ENCODE data around the gene MKNK1.

DNA sequence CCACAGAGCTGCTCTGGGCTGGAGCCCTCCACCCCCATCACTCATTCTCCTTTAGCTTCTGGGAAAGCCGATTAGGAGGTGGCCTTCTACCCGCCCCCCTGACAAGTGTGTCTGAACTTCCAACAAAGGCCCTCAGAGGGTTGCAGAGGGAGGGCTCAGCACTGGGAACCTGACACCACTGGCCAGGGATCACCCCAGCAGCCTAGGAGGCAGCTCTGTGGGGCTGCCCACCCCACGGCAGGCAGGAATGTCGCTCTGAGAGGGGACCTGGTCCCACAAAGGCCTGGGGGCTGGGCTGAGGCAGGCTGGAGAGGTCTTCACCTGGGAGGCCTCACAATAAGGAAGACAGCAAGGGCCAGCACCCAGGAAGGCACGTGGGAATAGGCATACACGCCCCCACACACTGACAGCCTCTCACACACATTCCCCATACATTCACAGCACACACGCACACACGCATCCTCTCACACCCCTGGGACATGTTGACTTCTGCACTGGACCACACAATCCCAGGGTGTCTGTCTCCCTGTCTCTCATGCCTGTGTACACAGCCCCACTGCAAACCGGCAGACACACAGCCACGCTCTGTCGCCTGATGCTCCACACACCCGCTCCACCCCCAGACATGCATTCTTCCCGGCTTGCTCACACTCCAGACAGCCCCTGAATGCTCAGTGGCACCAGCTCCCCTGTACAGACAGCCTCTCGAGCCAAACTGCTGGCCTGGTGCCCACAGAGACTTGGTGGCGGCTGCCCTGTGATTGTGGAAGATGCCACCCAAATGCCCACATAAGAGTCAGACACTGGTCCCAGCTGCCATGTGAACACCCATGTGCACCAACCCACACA, 83.8 kb downstream of the MKNK1 start:
- TF ChIP-seq, protein P1, sequence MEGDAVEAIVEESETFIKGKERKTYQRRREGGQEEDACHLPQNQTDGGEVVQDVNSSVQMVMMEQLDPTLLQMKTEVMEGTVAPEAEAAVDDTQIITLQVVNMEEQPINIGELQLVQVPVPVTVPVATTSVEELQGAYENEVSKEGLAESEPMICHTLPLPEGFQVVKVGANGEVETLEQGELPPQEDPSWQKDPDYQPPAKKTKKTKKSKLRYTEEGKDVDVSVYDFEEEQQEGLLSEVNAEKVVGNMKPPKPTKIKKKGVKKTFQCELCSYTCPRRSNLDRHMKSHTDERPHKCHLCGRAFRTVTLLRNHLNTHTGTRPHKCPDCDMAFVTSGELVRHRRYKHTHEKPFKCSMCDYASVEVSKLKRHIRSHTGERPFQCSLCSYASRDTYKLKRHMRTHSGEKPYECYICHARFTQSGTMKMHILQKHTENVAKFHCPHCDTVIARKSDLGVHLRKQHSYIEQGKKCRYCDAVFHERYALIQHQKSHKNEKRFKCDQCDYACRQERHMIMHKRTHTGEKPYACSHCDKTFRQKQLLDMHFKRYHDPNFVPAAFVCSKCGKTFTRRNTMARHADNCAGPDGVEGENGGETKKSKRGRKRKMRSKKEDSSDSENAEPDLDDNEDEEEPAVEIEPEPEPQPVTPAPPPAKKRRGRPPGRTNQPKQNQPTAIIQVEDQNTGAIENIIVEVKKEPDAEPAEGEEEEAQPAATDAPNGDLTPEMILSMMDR (IDR thresholded peaks at IDR 0.05), result no peak
- no peak for TF ChIP-seq ZFX (IDR thresholded peaks at IDR 0.05; ENCODE audit: borderline replicate concordance)
